ENCODE results near the gene DCBLD2. TPM values are rescaled to one million over a fixed set of nuclear protein-coding genes. Genes with fewer than 3 reads are reported as not detected.

Gene DCBLD2
- total and polyA plus RNA-seq, 2 of the 4 experiments (the other 2 are of a cell fraction) = 121 to 196 TPM

DNA sequence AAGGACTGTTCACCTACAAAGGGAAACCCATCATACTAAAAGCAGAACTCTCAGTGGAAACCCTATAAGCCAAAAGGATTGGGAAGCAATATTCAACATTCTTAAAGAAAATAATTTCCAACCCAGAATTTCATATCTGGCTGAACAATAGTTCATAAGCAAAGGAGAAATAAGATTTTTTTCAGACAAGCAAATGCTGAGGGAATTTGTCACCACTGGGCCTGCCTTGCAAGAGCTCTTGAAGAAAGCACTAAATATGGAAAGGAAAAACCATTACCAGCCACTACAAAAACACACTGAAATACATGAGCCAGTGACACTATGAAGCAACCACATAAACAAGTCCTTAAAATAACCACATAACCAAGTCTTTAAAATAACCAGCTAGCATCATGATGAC is 28.9 kb upstream of the DCBLD2 start:
- Histone ChIP-seq H3K4me2 (ENCODE audit: low read depth, low read length) (no peak overlapping the region), H3K4me1 (ENCODE audit: control insufficient read depth, insufficient read depth, low read length) (no peaks in the 10 kb centered on the region), H3K9ac (ENCODE audit: low read depth, low read length) (no peak overlapping the region), H4K91ac (ENCODE audit: insufficient read depth, low read depth, low read length) (no peak overlapping the region), H4K20me1 (ENCODE audit: insufficient read depth, low read length) (no peaks in the 10 kb centered on the region), H3K79me1 (ENCODE audit: low read depth in 1 of 2, low read length in 2 of 2) (no peaks in the 10 kb centered on the region), H2AK5ac (ENCODE audit: low read depth, low read length) (no peak overlapping the region), H2BK20ac (ENCODE audit: low read depth, low read length) (no peak overlapping the region), H3K4me3 (ENCODE audit: insufficient read depth, low read depth, low read length) (no peak overlapping the region), H2BK5ac (ENCODE audit: low read depth, low read length, poor library complexity, severe bottlenecking) (no peak overlapping the region), H4K8ac (ENCODE audit: low read depth in 2 of 2, low read length in 2 of 2) (no peak overlapping the region), H2AK9ac (replicated peaks; ENCODE audit: low read depth, low read length, poor library complexity) (no peak overlapping the region), H4K5ac (ENCODE audit: low read depth, low read length) (no peak overlapping the region), H3K4ac (ENCODE audit: low read depth, low read length) (no peak overlapping the region), H3K27ac (ENCODE audit: insufficient read depth, low read length) (no peak overlapping the region), H3K9me1 (ENCODE audit: insufficient read depth, low read length) (no peaks in the 10 kb centered on the region), H3K56ac (ENCODE audit: extremely low read depth, insufficient read depth, low read length) (no peak overlapping the region), H3K14ac (replicated peaks; ENCODE audit: low read depth, low read length) (no peak overlapping the region), H3K27me3 (ENCODE audit: control insufficient read depth, insufficient read depth, low read length) (no peaks in the 10 kb centered on the region), H3K9me3 (ENCODE audit: control insufficient read depth, insufficient read depth, low read length) (peaks cover 10% of the 10 kb centered on the region), H3K23ac (ENCODE audit: low read depth, low read length) (no peak overlapping the region), H2AFZ (replicated peaks; ENCODE audit: low read length, poor library complexity) (no peak overlapping the region), H2BK120ac (ENCODE audit: low read depth, low read length) (no peak overlapping the region), H3K36me3 (ENCODE audit: control insufficient read depth, insufficient read depth, low read length) (no peaks in the 10 kb centered on the region), H2BK15ac (ENCODE audit: low read depth, low read length) (no peak overlapping the region), H3K18ac (ENCODE audit: low read depth, low read length) (no peak overlapping the region)
- no TSS peak for BruUV-seq (replicated peaks)
- ChIA-PET CTCF (no interaction called here), POLR2A (ENCODE audit: unreplicated experiment) (no interaction called here)
- dilution Hi-C loops (cut with HindIII; ENCODE audit: low sequenced_read_pairs, unreplicated experiment) (no loop called here), in situ Hi-C loops (cut with MboI; ENCODE audit: low sequenced_read_pairs) (no loop called here), intact Hi-C loops (cut with micrococcal nuclease) (no loop called here)
- DNase-seq = no peak
- ATAC-seq (ENCODE audit: low read depth) = no peak
- TF ChIP-seq USF2 (IDR thresholded peaks at IDR 0.05; ENCODE audit: low read depth, low read length) (no peak), RAD21 (IDR thresholded peaks at IDR 0.05; ENCODE audit: low read length) (no peak), MAZ (IDR thresholded peaks at IDR 0.05; ENCODE audit: borderline replicate concordance, low read depth, low read length) (no peak), RCOR1 (IDR thresholded peaks at IDR 0.05; ENCODE audit: insufficient replicate concordance, low read length) (no peak), BHLHE40 (IDR thresholded peaks at IDR 0.05; ENCODE audit: low read depth, low read length) (no peak), MAFK (IDR thresholded peaks at IDR 0.05; ENCODE audit: low read depth, low read length) (no peak), POLR2A (IDR thresholded peaks at IDR 0.05; ENCODE audit: low read depth, low read length) (no peak), RFX5 (IDR thresholded peaks at IDR 0.05; ENCODE audit: low read depth, low read length) (no peak), CEBPB (IDR thresholded peaks at IDR 0.05; ENCODE audit: low read depth, low read length) (no peak), FOS (IDR thresholded peaks at IDR 0.05; ENCODE audit: low read depth, low read length) (no peak), NFE2L2 (IDR thresholded peaks at IDR 0.05; ENCODE audit: low read depth, low read length) (no peak), SMC3 (IDR thresholded peaks at IDR 0.05; ENCODE audit: low read depth, low read length) (no peak), CHD1 (IDR thresholded peaks at IDR 0.05; ENCODE audit: low read depth, low read length) (no peak), MXI1 (IDR thresholded peaks at IDR 0.05; ENCODE audit: borderline replicate concordance, low read depth, low read length) (no peak)
- TF ChIP-seq, protein P1, sequence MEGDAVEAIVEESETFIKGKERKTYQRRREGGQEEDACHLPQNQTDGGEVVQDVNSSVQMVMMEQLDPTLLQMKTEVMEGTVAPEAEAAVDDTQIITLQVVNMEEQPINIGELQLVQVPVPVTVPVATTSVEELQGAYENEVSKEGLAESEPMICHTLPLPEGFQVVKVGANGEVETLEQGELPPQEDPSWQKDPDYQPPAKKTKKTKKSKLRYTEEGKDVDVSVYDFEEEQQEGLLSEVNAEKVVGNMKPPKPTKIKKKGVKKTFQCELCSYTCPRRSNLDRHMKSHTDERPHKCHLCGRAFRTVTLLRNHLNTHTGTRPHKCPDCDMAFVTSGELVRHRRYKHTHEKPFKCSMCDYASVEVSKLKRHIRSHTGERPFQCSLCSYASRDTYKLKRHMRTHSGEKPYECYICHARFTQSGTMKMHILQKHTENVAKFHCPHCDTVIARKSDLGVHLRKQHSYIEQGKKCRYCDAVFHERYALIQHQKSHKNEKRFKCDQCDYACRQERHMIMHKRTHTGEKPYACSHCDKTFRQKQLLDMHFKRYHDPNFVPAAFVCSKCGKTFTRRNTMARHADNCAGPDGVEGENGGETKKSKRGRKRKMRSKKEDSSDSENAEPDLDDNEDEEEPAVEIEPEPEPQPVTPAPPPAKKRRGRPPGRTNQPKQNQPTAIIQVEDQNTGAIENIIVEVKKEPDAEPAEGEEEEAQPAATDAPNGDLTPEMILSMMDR (conservative IDR thresholded peaks at IDR 0.05; ENCODE audit: low read depth, low read length) = no peak
- TF ChIP-seq, protein P2, sequence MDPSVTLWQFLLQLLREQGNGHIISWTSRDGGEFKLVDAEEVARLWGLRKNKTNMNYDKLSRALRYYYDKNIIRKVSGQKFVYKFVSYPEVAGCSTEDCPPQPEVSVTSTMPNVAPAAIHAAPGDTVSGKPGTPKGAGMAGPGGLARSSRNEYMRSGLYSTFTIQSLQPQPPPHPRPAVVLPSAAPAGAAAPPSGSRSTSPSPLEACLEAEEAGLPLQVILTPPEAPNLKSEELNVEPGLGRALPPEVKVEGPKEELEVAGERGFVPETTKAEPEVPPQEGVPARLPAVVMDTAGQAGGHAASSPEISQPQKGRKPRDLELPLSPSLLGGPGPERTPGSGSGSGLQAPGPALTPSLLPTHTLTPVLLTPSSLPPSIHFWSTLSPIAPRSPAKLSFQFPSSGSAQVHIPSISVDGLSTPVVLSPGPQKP (IDR thresholded peaks at IDR 0.05; ENCODE audit: borderline replicate concordance, low read depth, low read length) = no peak
